Midbrain (tissue), 1 donor: ENCODE results near the gene CRISP1.
"Not testable (repeated sequence)": the region's sequence is repeated elsewhere in the genome, so short reads cannot be mapped to it uniquely, and the experiment has no call there.

Experiments used
- DNase-seq: peaks from one replicate; lab custom pipeline; 2025; lab: John Stamatoyannopoulos, UW

CRISP1 gene

DNA sequence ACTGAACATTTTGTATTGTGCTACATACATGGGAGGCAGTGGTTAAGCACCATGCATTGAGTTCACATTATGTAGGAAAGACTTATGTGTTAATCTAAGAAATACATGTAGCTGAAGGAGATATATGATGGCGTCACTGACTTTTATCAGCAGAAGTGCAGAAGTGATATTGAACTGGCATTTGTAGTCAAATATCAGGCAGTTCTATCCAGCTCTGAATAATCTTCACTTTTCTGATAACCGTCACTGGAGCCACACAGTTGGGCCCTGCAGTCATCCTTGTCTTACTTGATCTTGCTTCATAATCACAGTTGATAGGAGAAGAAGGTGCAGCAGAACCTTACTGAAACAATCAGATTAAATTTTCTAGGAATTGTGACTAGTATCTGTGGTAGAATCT, 26.4 kb downstream of the CRISP1 start:
- no peak for DNase-seq

DNA sequence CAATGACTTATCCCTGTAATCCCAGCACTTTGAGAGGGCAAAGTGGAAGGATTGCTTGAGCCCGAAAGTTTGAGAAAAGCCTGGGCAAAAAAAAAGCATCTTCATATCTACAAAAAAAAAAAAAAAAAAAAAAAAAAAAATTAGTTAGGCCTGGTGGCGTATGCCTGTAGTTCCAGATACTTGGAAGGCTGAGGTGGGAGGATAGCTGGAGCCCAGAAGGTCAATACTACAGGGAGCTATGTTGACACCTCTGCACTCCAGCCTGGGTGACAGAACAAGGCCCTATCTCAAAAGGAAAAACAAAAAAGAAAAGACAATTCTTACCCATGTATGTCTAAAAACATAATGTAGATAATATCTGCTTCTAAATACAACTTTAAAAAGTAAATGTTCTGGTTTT, 27.2 kb downstream of the CRISP1 start:
- DNase-seq: no peak

DNA sequence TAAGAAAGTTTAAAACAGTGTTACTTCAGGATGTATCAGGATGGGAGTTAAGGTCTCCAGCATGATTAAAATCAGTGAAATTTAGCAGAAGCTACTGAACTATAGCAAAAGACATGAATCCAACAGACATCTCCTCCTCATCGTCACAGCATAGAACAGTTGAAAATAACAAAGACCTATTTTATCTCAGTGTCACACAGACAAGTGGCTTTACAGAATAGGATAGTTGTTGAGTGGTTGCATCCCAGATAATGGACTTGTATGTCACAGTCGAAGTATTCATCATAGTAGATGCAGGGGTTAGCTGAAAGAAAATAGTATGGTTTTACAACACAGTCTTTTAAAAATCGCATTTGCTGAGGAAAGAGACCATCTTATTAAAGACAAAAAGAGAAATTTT, 31.2 kb downstream of the CRISP1 start:
- no peak for DNase-seq

DNA sequence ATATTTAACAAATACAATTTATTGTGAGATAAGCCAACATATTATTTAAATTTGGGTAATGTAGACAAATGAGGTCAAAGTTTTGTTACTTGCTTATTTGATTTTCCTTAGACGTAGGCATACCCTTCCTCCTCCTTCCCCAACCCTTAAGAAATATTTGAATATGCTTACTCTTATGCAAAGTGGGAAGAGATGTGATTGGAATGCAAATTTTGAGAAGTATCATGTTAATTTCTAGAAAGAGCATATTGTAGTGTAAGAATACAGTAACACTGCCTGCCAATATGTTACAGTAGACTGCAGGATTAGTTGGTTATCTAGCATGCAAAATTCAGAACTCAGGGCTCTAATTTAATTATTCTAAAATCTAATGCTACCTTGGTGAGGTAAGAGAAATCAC, 32.9 kb downstream of the CRISP1 start:
- DNase-seq: no peak

DNA sequence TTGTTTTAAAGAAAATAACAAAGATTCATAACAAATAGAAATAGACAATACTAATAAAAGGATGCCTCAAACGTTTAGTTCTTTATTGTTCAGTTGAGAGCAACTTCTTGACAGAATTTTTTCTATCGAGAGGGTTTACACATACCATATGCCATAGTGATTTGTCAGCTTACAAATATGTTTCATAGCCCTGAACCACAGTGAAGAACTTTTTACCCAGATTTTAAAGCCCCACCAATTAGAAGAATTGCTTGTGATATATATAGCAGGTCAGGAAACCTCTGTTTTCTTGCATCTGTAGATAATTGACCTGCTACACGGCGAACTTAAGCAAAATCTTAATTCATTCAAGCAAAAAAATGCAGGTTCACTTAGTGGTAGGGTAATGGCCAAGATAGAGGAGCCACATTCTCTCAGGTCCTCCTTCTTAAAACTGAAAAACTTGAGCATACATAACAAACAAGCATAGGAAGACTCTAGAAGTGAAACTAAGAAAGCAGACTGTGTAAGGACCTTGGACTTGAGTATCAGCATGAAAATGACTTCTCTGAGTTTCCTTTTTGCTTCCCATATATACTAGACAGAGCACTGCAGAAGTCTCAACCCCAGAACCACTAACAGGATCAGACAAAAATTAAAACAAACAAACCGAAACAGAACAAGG, 39.5 kb downstream of the CRISP1 start:
- no peak for DNase-seq

DNA sequence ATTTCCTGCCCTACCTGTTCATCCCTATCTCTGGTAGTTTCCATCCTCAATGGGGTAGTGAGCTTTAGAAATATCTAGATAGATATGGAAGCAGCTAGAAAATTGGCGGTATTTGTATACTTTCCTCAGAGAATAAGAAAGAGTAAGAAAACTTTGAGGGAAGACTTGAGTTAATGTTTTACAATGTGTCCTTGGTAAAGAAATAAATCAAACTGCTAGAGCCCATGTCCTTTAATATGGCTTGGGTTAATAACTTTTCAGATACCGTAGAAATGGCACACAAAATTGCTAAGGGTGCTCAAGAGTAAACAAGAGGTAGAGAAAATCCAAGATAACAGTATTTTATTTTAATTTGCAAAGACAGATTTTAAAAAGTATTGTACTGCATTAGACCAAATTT, 51.2 kb downstream of the CRISP1 start:
- DNase-seq: no peak

DNA sequence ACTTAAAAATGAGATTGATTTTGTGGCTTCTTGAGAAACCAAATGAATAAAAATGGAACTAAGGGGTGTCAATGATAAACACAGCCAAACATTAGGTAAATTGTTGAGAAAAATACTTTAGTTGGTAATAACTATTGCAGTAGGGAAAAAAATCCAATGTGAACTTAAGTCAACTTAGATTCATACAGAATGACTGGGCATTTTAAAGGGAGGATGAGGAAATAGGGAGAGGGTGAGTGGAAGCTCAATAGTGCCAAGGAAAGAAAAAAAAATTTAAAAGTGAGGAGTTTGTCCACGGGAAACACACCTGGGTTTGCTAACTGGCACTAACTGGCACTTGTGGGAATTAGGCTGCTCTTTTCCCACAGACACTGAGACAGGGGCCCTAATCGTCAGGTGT, 53.1 kb downstream of the CRISP1 start:
- DNase-seq: no peak

DNA sequence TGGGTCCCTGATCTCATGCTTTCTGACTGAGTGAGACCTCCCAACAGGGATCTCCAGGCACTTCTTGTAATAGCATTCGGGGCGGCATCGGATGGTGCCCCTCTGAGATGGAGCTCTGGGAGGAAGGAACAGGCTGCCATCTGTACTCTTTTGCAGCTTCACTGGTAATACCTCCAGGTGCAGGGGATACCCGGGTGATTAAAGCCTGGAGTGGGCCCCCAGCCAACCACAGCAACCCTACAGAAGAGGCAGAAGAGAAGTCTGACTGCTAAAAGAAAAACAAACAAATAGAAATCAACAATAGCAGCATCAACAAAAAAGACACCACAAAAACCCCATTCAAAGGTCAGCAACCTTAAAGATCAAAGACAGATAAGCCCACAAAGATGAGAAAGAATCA, 60.2 kb downstream of the CRISP1 start:
- DNase-seq: no peak

DNA sequence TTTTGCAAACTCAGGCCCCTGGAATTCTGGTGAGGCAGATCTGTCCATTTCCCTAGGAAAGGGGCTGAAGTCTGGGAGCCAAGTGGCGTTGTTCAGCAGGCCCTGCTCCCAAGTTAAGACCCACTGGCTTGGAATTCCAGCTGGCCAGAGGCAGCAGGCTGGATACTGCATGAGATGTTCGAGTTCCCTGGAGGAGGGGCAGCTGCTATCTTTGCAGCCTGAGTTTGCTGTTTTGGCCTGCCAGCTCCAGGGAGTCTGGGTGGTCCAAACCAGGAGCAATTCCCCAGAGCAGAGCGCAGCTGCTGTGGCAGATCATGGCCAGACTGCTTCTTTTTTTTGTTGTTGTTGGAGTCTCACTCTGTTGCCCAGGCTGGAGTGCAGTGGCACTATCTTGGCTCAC, 61.1 kb downstream of the CRISP1 start:
- no peak for DNase-seq

DNA sequence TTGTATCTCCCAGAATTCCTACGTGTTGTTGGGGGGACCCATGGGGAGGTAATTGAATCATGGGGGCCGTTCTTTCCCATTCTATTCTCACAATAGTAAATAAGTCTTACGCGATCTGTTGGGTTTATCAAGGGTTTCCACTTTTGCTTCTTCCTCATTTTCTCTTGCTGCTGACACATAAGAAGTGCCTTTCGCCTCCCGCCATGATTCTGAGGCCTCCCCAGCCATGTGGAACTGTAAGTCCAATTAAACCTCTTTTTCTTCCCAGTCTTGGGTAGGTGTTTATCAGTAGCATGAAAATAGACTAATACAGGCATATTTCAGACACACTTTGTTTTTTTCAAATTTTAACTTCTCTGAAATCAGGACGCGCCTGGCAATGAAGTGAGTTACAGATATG, 64.8 kb downstream of the CRISP1 start:
- DNase-seq: no peak

DNA sequence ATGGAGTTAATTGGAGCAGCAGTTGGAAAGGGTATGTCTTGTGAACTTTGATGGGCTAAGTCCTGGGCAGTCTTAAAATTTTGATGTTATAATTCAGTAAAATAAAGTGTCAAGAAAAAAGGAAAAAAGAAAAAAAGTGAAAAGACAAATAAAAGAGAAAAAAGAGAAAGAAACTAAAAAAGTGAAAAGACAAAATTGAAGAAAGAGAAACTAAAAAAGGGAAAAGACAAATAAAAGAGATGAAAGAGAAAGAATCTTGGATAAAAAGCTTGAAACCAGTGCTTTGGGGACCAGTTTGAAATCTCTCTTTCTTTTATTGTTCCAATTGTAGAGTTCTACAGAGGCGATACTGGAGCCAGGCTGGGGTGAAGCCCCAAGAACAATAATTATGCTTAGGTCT, 67.2 kb downstream of the CRISP1 start:
- no peak for DNase-seq

DNA sequence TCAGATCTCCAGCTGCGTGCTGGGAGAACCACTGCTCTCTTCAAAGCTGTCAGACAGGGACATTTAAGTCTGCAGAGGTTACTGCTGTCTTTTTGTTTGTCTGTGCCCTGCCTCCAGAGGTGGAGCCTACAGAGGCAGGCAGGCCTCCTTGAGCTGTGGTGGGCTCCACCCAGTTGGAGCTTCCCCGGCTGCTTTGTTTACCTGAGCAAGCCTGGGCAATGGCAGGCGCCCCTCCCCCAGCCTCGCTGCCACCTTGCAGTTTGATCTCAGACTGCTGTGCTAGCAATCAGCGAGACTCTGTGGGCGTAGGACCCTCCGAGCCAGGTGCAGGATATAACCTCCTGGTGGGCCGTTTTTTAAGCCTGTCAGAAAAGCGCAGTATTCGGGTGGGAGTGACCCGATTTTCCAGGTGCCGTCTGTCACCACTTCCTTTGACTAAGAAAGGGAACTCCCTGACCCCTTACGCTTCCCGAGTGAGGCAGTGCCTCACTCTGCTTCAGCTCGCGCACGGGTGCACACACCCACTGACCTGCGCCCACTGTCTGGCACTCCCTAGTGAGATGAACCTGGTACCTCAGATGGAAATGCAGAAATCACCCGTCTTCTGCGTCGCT, 69.4 kb downstream of the CRISP1 start:
- not testable (repeated sequence) for DNase-seq

DNA sequence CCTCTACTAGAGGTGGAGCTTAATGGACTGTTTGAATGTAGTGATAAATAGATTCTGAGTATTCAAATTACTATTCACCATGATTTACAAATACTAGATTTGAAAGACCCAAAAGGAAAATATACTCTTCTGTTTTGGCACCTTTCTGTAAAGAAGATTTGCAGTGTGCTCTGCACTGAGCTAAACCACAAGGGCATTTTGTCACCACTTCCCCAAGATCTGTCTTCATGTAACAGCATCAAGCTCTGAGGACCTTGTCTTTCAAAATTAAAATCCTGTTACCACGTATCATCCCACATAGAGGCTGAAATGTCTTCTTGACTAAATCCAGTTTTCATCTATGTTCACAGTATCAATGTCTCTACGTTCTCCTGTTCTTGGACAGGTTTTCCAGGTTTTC, 76.0 kb downstream of the CRISP1 start:
- DNase-seq: no peak

DNA sequence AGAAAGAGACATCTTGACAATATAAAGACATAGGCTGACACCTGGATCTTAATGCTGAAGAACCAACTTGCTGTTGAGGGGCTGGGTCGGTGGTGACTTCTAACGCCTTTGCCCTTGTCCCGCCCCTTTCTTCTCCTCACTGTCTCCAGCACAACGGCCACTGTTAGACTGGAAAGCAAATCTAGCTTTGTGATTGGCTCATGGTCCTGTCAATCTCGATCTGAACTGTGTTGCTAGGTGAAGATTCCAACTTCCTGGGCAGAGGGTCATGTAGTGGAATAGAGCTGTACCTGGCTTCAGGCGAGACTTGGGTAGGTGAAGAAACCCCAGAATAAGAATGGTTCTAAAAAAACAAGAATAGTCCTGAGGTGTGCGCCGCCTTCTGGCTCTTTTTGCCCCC, 79.2 kb downstream of the CRISP1 start, which contains the start of gene PGK2:
PGK2 (minus strand) TSS at position 110 of the 400 bp plus-strand sequence; CDS start at position 12, 98 bp downstream.
- no peak for DNase-seq

DNA sequence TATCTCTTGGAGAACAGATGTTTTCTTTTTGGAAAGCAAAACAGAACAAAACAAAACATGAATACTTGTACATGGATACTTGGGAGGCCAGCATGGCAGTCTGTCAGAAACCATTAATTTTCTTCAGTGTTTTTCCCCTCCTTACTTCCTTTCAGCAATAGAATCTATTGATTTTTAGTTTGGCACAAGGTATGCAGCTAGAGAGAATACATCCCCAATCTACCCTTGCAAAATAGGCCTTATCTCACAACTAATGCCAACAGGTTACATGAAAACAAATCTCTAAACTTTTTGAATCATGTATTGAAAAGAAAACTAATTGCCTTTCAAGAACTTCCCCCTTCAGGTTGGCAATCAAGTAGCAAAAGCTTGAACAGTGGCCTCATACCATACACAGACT, 82.1 kb downstream of the CRISP1 start:
- DNase-seq: no peak
